ENCODE results near the gene PCDHGA3. TPM values are rescaled to one million over a fixed set of nuclear protein-coding genes. Genes with fewer than 3 reads are reported as not detected.
"Not testable (repeated sequence)": the region's sequence is repeated elsewhere in the genome, so short reads cannot be mapped to it uniquely, and the experiment has no call there.

The PCDHGA3 gene
- total RNA-seq, 4 donors from 2014 or later: 1.0 to 3.5 (median 2.9) TPM

DNA sequence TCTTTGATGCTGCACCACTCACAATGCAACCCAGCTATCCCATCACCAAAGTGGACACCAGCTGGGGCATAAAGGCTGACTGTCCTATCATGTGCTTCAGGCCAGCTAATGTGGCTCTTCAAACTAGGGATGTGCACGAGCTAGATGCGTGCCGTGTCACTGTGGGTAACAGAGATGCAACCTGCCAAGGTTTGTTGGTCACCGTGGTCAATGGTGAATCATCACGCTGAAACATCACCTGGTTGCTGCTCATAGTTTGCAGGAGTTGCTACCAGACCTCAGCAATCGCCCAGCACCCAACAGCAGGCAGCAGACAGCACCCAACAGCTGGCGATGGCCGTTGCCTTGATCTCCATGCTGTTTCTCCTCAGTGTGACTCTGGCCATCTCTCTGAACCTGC is 15.4 kb upstream of the PCDHGA3 start:
- 78 to 91% methylated on average over 3 to 8 of the region's 8 CpGs for WGBS, 2 donors
- no peak for DNase-seq (ENCODE audit: low spot score in 2 of 2)
- no peak overlapping the region for H3K4me3 ChIP-seq (ENCODE audit: low read depth, poor library complexity, severe bottlenecking)
- intact Hi-C loops (cut with DNase I; ENCODE audit: low total_unique reads): no loop called here
- TF ChIP-seq, protein P1, sequence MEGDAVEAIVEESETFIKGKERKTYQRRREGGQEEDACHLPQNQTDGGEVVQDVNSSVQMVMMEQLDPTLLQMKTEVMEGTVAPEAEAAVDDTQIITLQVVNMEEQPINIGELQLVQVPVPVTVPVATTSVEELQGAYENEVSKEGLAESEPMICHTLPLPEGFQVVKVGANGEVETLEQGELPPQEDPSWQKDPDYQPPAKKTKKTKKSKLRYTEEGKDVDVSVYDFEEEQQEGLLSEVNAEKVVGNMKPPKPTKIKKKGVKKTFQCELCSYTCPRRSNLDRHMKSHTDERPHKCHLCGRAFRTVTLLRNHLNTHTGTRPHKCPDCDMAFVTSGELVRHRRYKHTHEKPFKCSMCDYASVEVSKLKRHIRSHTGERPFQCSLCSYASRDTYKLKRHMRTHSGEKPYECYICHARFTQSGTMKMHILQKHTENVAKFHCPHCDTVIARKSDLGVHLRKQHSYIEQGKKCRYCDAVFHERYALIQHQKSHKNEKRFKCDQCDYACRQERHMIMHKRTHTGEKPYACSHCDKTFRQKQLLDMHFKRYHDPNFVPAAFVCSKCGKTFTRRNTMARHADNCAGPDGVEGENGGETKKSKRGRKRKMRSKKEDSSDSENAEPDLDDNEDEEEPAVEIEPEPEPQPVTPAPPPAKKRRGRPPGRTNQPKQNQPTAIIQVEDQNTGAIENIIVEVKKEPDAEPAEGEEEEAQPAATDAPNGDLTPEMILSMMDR (IDR thresholded peaks at IDR 0.05): no peak
- TF ChIP-seq POLR2A (IDR thresholded peaks at IDR 0.05): no peak

DNA sequence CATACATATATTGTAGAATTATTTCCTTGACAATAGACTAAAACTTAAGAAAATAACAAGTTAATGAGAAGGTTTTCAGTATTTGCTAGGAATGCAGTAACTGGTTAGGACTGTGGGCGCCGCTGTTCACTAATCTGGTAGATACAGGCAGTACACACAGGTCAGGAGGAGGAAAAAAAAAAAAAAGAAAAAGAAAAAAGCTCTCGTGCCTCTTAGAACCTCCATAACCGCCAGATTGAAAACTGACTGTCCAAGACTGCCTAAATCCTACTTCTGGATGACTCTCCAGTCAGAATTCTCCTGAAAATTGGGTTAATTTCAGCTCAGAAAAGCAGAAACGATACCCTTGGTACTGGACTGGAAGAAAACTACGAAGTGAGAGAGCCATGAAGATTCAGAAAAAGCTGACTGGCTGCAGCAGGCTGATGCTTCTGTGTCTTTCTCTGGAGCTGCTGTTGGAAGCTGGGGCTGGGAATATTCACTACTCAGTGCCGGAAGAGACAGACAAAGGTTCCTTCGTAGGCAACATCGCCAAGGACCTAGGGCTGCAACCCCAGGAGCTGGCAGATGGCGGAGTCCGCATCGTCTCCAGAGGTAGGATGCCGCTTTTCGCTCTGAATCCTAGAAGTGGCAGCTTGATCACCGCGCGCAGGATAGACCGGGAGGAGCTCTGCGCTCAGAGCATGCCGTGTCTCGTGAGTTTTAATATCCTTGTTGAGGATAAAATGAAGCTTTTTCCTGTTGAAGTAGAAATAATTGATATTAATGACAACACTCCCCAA is 13.1 kb upstream of the PCDHGA3 start, which contains the start of gene PCDHGA1:
Gene PCDHGA1 (plus strand): TSS at position 216 of the 782 bp plus-strand sequence.
- WGBS, 2 donors: 25 to 27% methylated on average over 21 of the region's 21 CpGs
- H3K4me3 ChIP-seq (ENCODE audit: low read depth, poor library complexity, severe bottlenecking): no peak within 1 kb of the TSS
- intact Hi-C loops (cut with DNase I; ENCODE audit: low total_unique reads): no loop called here
- TF ChIP-seq, protein P1 (IDR thresholded peaks at IDR 0.05): no peak
- no peak for TF ChIP-seq POLR2A (IDR thresholded peaks at IDR 0.05)
- DNase-seq (ENCODE audit: low spot score in 2 of 2): no peak

GRCh38 chr5:141332571-141332970 is 11.1 kb upstream of the PCDHGA3 start:
- intact Hi-C loops (cut with DNase I; ENCODE audit: low total_unique reads); DNase-seq (ENCODE audit: low spot score in 2 of 2); H3K4me3 ChIP-seq (ENCODE audit: low read depth, poor library complexity, severe bottlenecking): not testable (repeated sequence)
- 36 to 45% methylated on average over 14 to 34 of the region's 39 CpGs for WGBS, 2 donors

- WGBS, 2 donors: 7 to 15% methylated on average over 27 of the region's 27 CpGs
- no peak for DNase-seq (ENCODE audit: low spot score in 2 of 2)
- peak within 1 kb of the TSS; percentile 14 for H3K4me3 ChIP-seq (ENCODE audit: low read depth, poor library complexity, severe bottlenecking)
- intact Hi-C loops (cut with DNase I; ENCODE audit: low total_unique reads): no loop called here
- TF ChIP-seq POLR2A (IDR thresholded peaks at IDR 0.05): no peak
- TF ChIP-seq, protein P1 (IDR thresholded peaks at IDR 0.05): no peak
Measured at GRCh38 chr5:141338538-141339306, 4.9 kb upstream of the PCDHGA3 start, which contains the start of gene PCDHGA2. Gene PCDHGA2 (plus strand): TSS chr5:141338760.

DNA sequence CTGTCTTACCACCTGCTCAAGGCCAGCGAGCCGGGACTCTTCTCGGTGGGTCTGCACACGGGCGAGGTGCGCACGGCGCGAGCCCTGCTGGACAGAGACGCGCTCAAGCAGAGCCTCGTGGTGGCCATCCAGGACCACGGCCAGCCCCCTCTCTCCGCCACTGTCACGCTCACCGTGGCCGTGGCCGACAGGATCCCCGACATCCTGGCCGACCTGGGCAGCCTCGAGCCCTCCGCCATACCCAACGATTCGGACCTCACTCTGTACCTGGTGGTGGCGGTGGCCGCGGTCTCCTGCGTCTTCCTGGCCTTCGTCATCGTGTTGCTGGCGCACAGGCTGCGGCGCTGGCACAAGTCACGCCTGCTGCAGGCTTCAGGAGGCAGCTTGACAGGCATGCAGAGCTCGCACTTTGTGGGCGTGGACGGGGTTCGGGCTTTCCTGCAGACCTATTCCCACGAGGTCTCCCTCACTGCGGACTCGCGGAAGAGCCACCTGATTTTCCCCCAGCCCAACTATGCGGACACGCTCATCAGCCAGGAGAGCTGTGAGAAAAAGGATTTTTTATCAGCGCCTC is 2.8 kb upstream of the PCDHGA3 start:
- intact Hi-C loops (cut with DNase I; ENCODE audit: low total_unique reads); H3K4me3 ChIP-seq (ENCODE audit: low read depth, poor library complexity, severe bottlenecking); DNase-seq (ENCODE audit: low spot score in 2 of 2): not testable (repeated sequence)
- WGBS, 2 donors: 41 to 66% methylated on average over 27 to 39 of the region's 45 CpGs

DNA sequence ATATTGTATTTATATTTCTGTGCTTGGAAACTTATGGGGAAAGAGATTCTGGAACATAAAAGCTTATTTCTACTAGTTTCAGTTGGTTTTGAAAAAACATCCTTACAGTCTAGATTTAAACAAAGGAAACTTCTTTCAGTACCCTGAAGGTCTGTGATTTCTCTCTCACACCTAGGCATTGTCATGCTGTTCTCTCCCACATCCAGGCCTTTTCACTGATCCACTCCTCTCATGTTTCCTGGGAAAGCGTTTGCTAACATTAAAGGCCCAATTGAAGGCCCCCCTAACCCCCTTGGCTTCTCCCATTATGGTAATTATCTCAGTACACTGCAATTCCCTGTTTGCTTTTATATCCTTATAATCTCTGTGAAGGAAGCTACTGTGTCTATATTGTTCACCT is 856 bp upstream of the PCDHGA3 start:
- no peak overlapping the region for H3K4me3 ChIP-seq (ENCODE audit: low read depth, poor library complexity, severe bottlenecking)
- TF ChIP-seq POLR2A (IDR thresholded peaks at IDR 0.05): no peak
- TF ChIP-seq, protein P1 (IDR thresholded peaks at IDR 0.05): no peak
- 18 to 22% methylated on average over 1 of the region's 1 CpG for WGBS, 2 donors
- intact Hi-C loops (cut with DNase I; ENCODE audit: low total_unique reads): no loop called here
- DNase-seq (ENCODE audit: low spot score in 2 of 2): no peak
